ENCODE data around the gene CCDC86. TPM values are rescaled to one million over a fixed set of nuclear protein-coding genes. Genes with fewer than 3 reads are reported as not detected.

Gene CCDC86
- total and polyA plus RNA-seq, 10 of the 15 experiments (the other 5 are each of a cell fraction or from before 2014, with no cell fraction given): 2.0 to 87.2 (median 38.7) TPM

- TF ChIP-seq ASH2L (IDR thresholded peaks at IDR 0.05; ENCODE audit: borderline replicate concordance, low read depth): no peak
- TF ChIP-seq STAT1 (conservative IDR thresholded peaks at IDR 0.05): no peak
- TF ChIP-seq SIN3A (IDR thresholded peaks at IDR 0.05; ENCODE audit: low read depth, low read length): no peak
- no peak for TF ChIP-seq BACH1 (IDR thresholded peaks at IDR 0.05; ENCODE audit: borderline replicate concordance)
Measured at GRCh38 chr11:60848714-60849151, 6.8 kb downstream of the CCDC86 start (continued).

- peaks cover 8 to 27% of the 10 kb centered on the region in 2 experiments for H3K36me3 ChIP-seq (ENCODE audit: control insufficient read depth in 2 of 2, insufficient read depth in 2 of 2, low read length in 1 of 2)
Measured at GRCh38 chr11:60849641-60850520, 8.0 kb downstream of the CCDC86 start.

More at GRCh38 chr11:60849641-60850520, 8.0 kb downstream of the CCDC86 start:
- no TSS peak for BruUV-seq (replicated peaks)
- no peak for ATAC-seq
- FAIRE-seq: no peak
- intact Hi-C loops (cut with micrococcal nuclease; ENCODE audit: unreplicated experiment) (loop anchor here (10.0 kb wide), 1 partner anchor 105 kb away; the partner anchor contains the start of gene SLC15A3), in situ Hi-C loops (cut with MboI) (no loop called here)
- no peak overlapping the region for H3K4me3 ChIP-seq
- ChIA-PET CTCF (interaction anchor here (0.6 kb wide), 1 partner anchor 68 kb away, joined by 4 read pairs; no protein-coding TSS in a partner anchor), SMC1A (ENCODE audit: uncharacterized antibody, unreplicated experiment) (no interaction called here), POLR2A (no interaction called here), RAD21 (ENCODE audit: unreplicated experiment) (no interaction called here)
- H3K27ac ChIP-seq (ENCODE audit: control insufficient read depth, insufficient read depth): no peak overlapping the region
- no peaks in the 10 kb centered on the region for H3K9me3 ChIP-seq (replicated peaks; ENCODE audit: control insufficient read depth, insufficient read depth, low read length)
- H3K4me1 ChIP-seq (ENCODE audit: control insufficient read depth, insufficient read depth, low read length): no peaks in the 10 kb centered on the region
- H3K27me3 ChIP-seq (replicated peaks in 1 of 2; ENCODE audit: control insufficient read depth in 2 of 2, insufficient read depth in 2 of 2, low read length in 1 of 2): no peaks in the 10 kb centered on the region
- no peak for TF ChIP-seq SUZ12 (IDR thresholded peaks at IDR 0.05; ENCODE audit: unreplicated experiment)
- peaks cover 13% of the 10 kb centered on the region for H3K79me2 ChIP-seq (ENCODE audit: control insufficient read depth, insufficient read depth, low read length)
- H3K4me2 ChIP-seq (ENCODE audit: control insufficient read depth, insufficient read depth): no peak overlapping the region
- WGBS (ENCODE audit: insufficient coverage, insufficient replicate concordance, low lambda C conversion rate, missing lambda C conversion rate): 91% methylated on average over 26 of the region's 29 CpGs
- H3K9ac ChIP-seq (ENCODE audit: control insufficient read depth, insufficient read depth, low read length): no peak overlapping the region
- H2AFZ ChIP-seq (ENCODE audit: control insufficient read depth, low read depth, low read length): no peak overlapping the region
- no peak for DNase-seq (ENCODE audit: low read depth, low spot score)
- H4K20me1 ChIP-seq (ENCODE audit: control insufficient read depth, insufficient read depth): no peaks in the 10 kb centered on the region

All from GM12878 (cell line).